ENCODE results near the gene STAG3.

STAG3 gene

GRCh38 chr7:100137851-100138760, 39.6 kb upstream of the STAG3 start:
- TF ChIP-seq CTCF (IDR thresholded peaks at IDR 0.05), result no peak

GRCh38 chr7:100141555-100141949, 36.2 kb upstream of the STAG3 start:
- TF ChIP-seq CTCF (IDR thresholded peaks at IDR 0.05), result no peak

GRCh38 chr7:100142461-100142860, 35.3 kb upstream of the STAG3 start:
- no peak for TF ChIP-seq CTCF (IDR thresholded peaks at IDR 0.05)

- TF ChIP-seq CTCF (IDR thresholded peaks at IDR 0.05), result no peak
Measured at GRCh38 chr7:100147278-100147677, 30.4 kb upstream of the STAG3 start.

GRCh38 chr7:100148225-100148558, 29.5 kb upstream of the STAG3 start:
- no peak for TF ChIP-seq CTCF (IDR thresholded peaks at IDR 0.05)

GRCh38 chr7:100148559-100149328, 29.0 kb upstream of the STAG3 start, which contains the start of gene LAMTOR4:
TSS of gene LAMTOR4 (plus strand) at chr7:100148918. CDS start at chr7:100148973, 55 bp downstream.
- no peak for TF ChIP-seq CTCF (IDR thresholded peaks at IDR 0.05)

GRCh38 chr7:100152404-100152803, 25.3 kb upstream of the STAG3 start:
- no peak for TF ChIP-seq CTCF (IDR thresholded peaks at IDR 0.05)
